GM19035 (cell line): Measurements from ENCODE around the gene HYOU1.
"Not testable (repeated sequence)": the region's sequence is repeated elsewhere in the genome, so short reads cannot be mapped to it uniquely, and the experiment has no call there.

Experiments
- ATAC-seq: cut with Tn5 transposase; IDR thresholded peaks from one replicate; pipeline ENCODE4 v1.9.1; 2021; ENCODE audit not compliant: unreplicated experiment

Gene HYOU1

DNA sequence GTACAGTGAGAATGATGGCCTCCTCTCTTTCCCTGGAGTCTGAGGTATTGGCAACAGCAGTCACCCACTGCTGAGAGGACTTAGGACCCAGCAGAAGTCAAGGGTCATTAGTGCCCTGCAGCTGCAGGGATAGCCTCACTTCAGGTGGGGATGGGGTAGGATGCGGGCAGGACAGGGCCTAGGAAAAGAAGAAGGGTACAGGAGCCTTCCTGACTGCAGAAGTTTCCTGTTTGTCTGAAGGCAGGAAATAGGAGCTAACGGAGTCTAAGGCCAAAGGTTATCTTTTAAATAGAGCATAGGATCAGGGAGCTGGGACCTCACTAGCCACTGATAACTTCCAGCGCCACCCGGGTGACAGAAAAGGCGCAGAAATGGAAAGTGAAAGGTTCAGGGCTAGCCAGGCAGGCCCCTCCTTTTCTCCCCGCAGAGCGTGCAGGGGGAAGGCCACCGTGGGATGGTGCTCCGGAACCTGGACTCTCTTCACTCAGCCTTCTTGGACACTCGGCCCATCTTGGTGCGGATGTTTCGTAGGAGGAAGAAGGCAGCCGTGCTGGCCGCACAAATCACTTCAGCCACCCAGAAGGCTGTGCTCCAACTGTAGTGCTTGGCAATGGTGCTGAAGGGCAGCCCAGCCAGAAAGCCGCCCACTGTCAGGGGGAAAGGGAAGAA lies 32.4 kb downstream of the HYOU1 start:
- ATAC-seq, result no peak

- ATAC-seq, result no peak
Measured at GRCh38 chr11:119023741-119024140, 33.3 kb downstream of the HYOU1 start.

DNA sequence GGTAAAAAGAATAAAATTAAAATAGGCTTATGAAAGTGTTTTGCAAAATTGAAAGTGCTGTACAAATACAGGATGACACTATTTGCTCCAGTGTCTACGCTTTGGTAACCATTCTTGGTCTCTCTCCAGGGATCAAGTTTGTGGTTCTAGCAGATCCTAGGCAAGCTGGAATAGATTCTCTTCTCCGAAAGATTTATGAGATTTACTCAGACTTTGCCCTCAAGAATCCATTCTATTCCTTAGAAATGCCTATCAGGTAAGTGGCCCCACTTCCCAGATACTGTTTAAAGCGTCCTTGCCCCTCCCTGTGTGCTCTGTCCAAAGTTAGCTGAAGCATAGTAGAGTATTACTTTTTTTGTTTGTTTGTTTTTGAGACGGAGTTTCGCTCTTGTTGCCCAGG lies 35.4 kb downstream of the HYOU1 start:
- ATAC-seq, result no peak

GRCh38 chr11:119019996-119020395 lies 37.0 kb downstream of the HYOU1 start:
- ATAC-seq, result no peak

- ATAC-seq, result peak; percentile 90
Measured at GRCh38 chr11:119018074-119018938, 38.7 kb downstream of the HYOU1 start, which contains the start of the genes RPS25 and TRAPPC4. Gene RPS25 (minus strand): TSS chr11:119018343. CDS start chr11:119018284, 59 bp downstream. Gene TRAPPC4 (plus strand): TSS chr11:119018766. CDS start chr11:119018796, 30 bp downstream.

DNA sequence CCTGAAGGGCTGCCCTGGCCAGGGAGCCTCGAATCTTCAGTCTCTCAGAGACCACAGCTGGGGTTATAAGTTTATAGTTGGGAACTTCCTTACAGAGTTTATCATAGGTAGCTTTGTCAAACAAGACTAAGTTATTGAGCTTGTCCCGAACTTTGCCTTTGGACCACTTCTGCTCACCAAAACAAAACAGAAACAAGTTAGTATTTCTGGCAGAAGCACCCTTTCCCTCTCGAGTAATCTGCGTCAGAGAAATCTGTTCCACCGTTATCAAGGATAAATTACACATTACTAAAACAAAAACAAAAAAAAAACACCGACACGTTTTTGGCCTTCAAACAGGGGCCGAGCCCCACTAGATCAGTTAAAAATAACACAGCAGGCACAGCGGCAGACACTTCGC lies 39.6 kb downstream of the HYOU1 start:
- not testable (repeated sequence) for ATAC-seq

DNA sequence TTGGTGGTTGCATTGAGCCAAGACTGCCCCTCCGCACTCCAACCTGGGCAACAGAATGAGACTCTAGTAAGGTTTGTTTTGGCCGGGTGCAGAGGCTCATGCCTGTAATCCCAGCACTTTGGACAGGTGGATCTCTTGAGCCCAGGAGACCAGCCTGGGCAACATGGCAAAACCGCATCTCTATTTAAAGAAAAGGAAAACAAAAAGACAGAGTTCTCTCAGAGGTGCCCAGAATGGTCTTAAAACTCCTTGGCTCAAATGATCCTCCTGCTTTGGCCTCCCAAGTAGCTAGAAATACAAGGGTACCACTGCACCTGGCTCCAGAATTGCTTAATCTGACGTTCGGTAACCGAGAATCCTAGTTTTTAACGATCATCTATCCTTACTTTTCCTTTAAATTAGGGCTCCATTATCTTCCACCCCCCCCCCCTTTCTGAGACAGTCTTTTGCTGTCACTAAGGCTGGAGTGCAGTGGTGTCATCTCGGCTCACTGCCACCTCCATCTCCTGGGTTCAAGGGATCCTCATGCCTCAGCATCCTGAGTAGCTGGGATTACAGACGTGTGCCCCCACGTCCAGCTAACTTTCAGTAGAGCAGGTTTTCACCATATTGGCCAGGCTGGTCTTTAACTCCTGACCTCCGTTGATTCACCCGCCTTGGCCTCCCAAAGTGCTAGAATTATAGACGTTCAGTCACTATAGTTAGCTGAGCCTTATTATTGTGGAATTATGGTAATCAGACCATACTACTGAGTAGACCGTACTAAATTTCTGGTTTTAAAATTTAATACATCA lies 40.6 kb downstream of the HYOU1 start:
- no peak for ATAC-seq

- no peak for ATAC-seq
Measured at GRCh38 chr11:119015054-119015611, 41.9 kb downstream of the HYOU1 start.

DNA sequence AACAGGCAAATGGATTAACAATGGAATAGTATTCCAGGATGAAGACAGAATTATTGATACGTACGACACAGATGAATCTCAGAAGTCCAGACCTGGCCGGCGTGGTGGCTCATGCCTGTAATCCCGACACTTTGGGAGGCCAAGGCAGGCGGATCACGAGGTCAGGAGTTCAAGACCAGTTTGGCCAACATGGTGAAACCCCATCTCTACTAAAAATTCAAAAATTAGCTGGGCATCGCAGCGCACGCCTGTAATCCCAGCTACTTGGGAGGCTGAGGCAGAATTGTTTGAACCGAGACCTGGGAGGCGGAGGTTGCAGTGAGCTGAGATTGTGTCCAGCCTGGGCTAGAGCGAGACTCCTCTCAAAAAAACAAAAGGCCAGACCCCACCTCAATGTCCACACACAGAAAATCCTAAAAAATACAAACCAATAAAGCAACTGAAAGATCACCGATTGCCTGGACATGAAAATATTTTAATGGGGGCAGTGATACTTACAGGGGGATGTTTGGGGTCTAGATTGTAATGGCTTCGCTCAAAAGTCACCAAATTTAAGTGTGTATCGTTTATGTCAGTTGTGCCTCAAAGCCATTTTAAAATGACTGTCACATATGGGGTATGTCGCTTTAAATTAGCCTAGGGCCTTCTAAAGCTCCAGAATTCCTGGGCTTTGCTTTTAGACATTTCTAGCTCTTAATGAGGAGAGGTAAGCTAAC lies 42.6 kb downstream of the HYOU1 start:
- ATAC-seq, result no peak

- ATAC-seq, result no peak
Measured at GRCh38 chr11:119012629-119013170, 44.3 kb downstream of the HYOU1 start.

DNA sequence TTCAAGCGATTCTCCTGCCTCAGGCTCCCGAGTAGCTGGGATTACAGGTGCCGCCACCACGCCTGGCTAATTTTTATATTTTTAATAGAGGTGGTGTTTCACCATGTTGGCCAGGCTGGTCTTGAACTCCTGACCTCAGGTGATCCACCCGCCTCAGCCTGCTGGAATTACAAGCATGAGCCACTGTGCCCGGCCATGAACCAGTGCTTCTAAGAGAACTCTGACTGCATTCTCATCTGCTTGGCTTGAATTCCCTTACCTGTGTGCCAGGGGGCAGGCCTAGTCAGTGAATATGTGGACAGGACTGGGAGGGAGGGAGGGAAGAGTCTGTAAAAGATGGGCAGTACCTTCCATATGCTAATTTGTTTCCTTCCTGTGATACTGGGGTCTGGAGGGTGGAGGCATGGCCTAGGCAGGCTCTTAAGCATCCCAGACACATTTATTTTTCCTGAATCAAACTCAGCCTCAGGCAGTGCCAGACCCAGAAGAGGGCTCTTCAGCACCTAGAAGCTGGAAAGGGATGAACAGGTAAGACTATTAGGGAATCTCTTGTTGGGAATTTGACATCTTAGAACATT lies 45.4 kb downstream of the HYOU1 start:
- no peak for ATAC-seq

GRCh38 chr11:119006656-119007055 lies 50.3 kb downstream of the HYOU1 start:
- ATAC-seq, result no peak

GRCh38 chr11:119000906-119001305 lies 56.1 kb downstream of the HYOU1 start:
- ATAC-seq, result no peak

- no peak for ATAC-seq
Measured at GRCh38 chr11:118998822-118999221, 58.2 kb downstream of the HYOU1 start.

DNA sequence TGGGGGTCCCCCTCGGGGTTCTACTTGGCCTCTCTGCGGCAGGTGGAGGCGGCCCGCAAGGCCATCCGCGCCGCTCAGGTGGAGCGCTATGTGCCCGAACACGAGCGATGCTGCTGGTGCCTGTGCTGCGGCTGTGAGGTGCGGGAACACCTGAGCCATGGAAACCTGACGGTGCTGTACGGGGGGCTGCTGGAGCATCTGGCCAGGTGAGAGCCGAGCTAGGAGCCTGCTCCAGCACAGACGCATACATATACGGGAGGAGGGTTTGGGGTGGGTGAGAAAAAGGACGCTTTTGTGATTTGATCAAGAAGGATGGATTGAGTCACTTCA lies 58.7 kb downstream of the HYOU1 start:
- no peak for ATAC-seq

DNA sequence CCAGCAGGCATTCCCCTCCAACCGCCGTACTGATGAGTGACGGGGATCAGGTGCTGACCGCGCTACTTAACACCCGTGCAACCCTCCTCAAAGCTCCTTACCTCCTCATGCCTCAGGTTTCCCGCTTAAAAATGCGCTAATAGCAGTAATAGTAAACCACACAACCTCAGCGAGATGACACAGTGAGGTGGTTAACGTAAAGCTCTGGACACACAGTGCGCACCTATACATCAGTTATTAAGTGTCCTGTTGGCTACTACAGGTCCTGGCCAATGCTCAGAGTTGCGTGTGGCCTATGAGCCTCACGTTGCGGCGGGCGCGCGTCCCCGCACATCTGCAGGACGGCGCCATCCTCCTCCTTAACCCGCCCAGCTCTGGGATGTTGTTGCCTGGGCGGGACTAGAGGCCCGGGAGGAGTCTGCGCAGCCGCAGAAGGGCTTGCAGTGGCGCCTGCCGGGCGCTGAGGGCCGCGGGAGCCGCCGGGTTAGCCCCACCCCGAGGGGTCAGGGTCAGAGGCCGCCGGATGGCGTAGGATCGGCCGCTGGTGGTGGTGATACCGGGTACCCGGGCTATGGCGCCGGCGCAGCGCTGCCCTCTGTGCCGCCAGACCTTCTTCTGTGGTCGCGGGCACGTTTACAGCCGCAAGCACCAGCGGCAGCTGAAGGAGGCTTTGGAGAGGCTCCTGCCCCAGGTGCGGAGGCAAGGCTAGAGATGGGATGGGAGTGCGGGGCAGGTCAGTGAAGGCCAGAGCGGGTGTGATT lies 59.2 kb downstream of the HYOU1 start, which contains the start of gene CENATAC:
Gene CENATAC, plus strand, starts transcription at position 512 of the 761 bp plus-strand sequence. Its CDS starts 60 bp downstream, at position 572.
- peak; percentile 93 for ATAC-seq

- ATAC-seq, result peak; percentile 15
Measured at GRCh38 chr11:118996926-118997626, 59.9 kb downstream of the HYOU1 start.
